ENCODE data around the gene TBXA2R.

Gene TBXA2R

DNA sequence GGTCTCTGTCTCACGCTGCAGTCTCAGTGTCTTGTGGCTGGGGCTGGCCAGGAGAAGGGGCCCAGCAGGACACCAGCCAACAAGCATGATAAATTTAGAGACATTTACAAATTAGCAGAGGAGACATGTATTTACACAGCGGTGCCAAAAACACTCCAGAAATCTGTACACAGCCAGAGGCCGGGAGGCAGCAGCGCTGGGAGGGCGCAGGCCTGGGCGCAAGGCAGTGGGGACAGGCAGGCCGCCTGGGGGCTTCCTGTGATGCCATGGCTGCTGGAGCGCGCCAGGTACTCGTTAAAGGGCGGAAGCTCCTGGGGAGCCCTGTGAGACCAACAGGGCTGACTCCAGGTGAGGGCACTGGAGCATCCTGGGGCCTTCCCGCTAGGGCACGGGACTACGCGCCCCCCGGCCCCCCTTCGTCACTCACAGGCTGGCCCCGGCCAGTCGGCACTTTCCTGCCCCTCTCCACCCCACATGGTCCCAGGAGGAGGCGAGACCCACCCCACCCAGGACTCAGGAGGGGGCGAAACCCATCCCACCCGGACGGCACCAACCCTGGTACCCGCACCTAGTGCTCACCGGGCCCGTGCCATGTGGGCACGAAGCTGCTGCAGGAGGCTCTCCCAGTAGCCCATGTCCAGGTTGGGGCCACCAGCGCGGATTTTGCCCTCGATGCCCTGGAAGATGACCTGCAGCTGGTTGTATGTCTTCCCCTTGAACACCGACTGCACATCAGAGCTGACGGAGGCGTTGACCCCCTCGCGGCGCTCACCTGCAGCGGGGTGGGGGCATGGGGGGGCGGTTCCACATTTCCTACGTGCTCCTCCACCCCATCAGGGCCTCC lies 7.4 kb upstream of the TBXA2R start:
- DNase-seq (ENCODE audit: low read depth, low spot score): no peak
- TF ChIP-seq, protein P1, sequence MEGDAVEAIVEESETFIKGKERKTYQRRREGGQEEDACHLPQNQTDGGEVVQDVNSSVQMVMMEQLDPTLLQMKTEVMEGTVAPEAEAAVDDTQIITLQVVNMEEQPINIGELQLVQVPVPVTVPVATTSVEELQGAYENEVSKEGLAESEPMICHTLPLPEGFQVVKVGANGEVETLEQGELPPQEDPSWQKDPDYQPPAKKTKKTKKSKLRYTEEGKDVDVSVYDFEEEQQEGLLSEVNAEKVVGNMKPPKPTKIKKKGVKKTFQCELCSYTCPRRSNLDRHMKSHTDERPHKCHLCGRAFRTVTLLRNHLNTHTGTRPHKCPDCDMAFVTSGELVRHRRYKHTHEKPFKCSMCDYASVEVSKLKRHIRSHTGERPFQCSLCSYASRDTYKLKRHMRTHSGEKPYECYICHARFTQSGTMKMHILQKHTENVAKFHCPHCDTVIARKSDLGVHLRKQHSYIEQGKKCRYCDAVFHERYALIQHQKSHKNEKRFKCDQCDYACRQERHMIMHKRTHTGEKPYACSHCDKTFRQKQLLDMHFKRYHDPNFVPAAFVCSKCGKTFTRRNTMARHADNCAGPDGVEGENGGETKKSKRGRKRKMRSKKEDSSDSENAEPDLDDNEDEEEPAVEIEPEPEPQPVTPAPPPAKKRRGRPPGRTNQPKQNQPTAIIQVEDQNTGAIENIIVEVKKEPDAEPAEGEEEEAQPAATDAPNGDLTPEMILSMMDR (IDR thresholded peaks at IDR 0.05; ENCODE audit: low read depth, low read length): no peak
- in situ Hi-C loops (cut with HindIII; ENCODE audit: low sequenced_read_pairs): no loop called here
- no peak overlapping the region for H3K4me3 ChIP-seq (ENCODE audit: low read depth, low read length)

DNA sequence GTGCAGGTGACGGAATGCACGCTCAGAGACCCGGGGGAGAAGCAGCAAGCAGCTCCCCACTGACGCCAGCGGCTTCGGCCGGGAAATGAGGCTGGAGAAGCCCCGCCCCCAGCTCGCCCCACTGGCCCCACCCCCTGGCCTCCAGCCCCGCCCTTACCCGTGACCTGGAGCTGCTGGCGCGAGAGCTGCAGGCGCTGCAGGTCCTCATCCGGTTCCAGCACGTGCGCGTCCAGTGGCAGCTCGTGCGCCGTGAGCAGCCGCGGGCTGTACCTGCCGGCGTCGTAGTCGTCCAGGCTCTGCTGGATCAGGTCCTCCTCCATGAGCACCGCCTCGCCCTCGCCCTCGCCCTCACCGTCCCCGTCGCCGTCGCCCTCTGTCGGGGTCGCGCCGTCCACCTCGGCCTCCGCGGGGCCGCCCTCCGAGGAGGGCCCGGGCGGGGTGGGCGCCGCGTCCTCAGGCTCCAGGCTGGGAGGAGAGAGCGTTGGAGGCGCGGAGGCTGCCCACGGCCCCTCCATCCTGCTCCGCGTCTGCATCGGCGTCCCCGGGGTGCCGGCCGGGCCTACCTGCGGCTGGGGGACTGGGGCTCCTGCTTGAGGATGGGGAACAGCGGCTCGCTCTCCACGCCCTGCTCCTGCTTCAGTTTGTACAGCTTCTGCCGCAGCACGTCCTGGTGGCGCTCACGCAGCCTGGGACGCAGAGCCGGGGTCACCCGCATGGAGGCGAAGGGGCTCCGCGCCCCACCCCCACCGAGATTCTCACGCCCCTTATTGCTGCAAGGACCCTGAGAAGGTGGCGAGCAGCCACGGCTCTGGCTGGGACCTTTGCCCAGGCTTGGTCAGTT lies 6.4 kb upstream of the TBXA2R start:
- TF ChIP-seq, protein P1 (IDR thresholded peaks at IDR 0.05; ENCODE audit: low read depth, low read length): no peak
- in situ Hi-C loops (cut with HindIII; ENCODE audit: low sequenced_read_pairs): no loop called here
- no peak for DNase-seq (ENCODE audit: low read depth, low spot score)
- H3K4me3 ChIP-seq (ENCODE audit: low read depth, low read length): no peak overlapping the region

DNA sequence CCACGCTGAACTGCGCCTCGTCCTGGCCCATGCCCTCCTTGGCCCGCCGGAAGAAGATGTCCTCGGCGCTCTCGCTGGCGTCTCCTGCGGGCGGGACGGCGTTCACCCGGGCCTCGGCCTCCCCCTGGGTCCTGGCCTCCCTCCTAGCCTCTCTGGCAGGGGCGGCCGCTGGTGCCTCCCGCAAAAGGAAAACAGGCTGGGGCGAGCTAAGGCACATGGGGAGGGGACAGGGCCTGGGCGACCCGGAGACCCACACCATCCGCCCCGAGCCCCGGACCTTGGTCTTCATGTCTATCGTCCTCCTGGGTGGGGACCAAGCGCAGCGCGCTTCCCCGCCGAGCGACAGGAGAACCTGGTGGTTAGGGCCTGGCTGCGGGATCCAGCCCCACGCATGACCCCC lies 5.7 kb upstream of the TBXA2R start:
- in situ Hi-C loops (cut with HindIII; ENCODE audit: low sequenced_read_pairs): no loop called here
- H3K4me3 ChIP-seq (ENCODE audit: low read depth, low read length): no peak overlapping the region
- TF ChIP-seq, protein P1 (IDR thresholded peaks at IDR 0.05; ENCODE audit: low read depth, low read length): no peak

DNA sequence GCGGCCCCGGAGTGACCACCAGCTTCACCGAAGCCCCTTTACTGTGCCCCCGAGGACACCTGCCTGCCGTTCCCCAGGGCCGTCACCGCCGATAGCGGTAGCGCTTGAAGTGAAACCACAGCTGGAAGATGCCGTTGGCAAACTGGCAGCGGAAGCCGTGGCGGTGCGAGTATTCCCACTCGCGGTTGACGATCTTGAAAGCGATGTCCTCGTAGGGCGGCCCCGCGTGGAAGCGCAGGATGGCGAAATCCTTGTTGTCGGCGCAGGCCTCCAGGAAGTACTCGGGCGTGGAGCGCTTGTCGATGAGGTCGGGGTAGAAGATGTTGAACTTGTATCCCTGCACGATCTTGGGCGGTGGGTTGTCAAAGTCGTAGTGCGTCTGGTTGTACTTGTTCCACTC lies 5.2 kb upstream of the TBXA2R start:
- in situ Hi-C loops (cut with HindIII; ENCODE audit: low sequenced_read_pairs): no loop called here
- DNase-seq (ENCODE audit: low read depth, low spot score): no peak
- TF ChIP-seq, protein P1 (IDR thresholded peaks at IDR 0.05; ENCODE audit: low read depth, low read length): no peak
- H3K4me3 ChIP-seq (ENCODE audit: low read depth, low read length): no peak overlapping the region

More for the DNA sequence above, 5.7 kb upstream of the TBXA2R start:
- no peak for DNase-seq (ENCODE audit: low read depth, low spot score)

DNA sequence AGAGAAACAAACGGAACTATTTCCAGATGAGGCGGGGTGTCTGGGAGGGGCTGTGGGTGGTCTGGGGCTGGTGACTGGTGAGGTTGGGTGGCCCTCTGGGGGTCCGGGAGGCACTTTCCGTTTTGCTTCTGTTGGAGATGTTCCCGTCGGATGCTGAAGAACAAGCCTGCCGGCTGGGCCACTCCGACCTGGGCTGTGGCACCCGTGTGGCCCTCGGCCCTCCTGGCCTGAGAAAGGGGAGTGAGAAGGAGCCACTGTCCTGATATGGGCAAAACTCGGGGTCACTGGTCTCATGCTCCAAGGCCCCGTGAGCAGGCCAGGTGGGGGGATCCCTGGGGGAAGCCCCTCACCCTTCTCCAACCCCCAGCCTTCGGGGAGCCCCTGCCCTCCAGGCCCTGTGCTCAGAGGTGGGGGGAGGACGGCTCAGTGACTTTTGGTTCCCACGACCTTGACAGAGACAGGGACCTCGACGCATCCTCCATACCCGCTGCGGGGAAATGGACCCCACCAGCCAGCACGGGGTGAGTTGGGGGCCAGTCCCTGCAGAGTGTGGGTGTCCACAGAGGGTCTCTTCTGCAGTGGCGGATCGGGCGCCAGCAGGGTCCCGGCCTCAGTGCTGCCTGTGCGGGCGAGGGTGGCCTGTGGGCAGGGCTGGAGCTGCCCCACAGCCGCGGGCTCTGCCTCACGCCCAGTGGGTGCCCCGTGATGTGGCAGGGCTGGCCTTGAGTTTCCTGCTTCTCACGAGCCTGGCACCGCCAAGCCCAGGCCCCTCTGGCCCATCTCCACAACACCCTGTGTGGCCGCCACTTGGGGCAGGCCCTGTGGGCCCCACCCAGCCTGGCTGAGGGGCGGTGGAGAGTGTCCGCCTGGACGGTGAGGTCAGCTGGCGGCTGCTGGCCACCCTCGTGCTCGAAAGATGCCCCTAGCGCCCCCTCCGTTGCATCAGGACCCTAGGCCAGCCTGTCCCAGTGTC lies 4.4 kb upstream of the TBXA2R start:
- in situ Hi-C loops (cut with HindIII; ENCODE audit: low sequenced_read_pairs): no loop called here
- no peak for DNase-seq (ENCODE audit: low read depth, low spot score)
- H3K4me3 ChIP-seq (ENCODE audit: low read depth, low read length): no peak overlapping the region
- TF ChIP-seq, protein P1 (IDR thresholded peaks at IDR 0.05; ENCODE audit: low read depth, low read length): no peak

Data from astrocyte of the spinal cord (primary cell).